ENCODE results near the gene ARMC6.
"Not testable (repeated sequence)": the region's sequence is repeated elsewhere in the genome, so short reads cannot be mapped to it uniquely, and the experiment has no call there.

The ARMC6 gene

GRCh38 chr19:19022380-19022961 is 10.9 kb upstream of the ARMC6 start:
- no peak for DNase-seq (ENCODE audit: low spot score)

GRCh38 chr19:19023376-19023775 is 10.0 kb upstream of the ARMC6 start:
- DNase-seq (ENCODE audit: low spot score) = not testable (repeated sequence)

GRCh38 chr19:19025861-19026260 is 7.5 kb upstream of the ARMC6 start:
- no peak for DNase-seq (ENCODE audit: low spot score)

GRCh38 chr19:19026299-19026971 is 7.0 kb upstream of the ARMC6 start:
- DNase-seq (ENCODE audit: low spot score) = no peak

- no peak for DNase-seq (ENCODE audit: low spot score)
These were observed 6.2 kb upstream of the ARMC6 start for GRCh38 chr19:19027228-19027627.

- DNase-seq (ENCODE audit: low spot score) = no peak
These were observed 4.9 kb upstream of the ARMC6 start for GRCh38 chr19:19028526-19028925.

GRCh38 chr19:19031891-19032290 is 1.5 kb upstream of the ARMC6 start:
- DNase-seq (ENCODE audit: low spot score) = no peak

- DNase-seq (ENCODE audit: low spot score) = peak; percentile 64
These were observed 805 bp upstream of the ARMC6 start for GRCh38 chr19:19032420-19033175.

GRCh38 chr19:19033176-19033425 is 302 bp upstream of the ARMC6 start:
- no peak for DNase-seq (ENCODE audit: low spot score)

- DNase-seq (ENCODE audit: low spot score) = peak; percentile 62
These were observed 811 bp downstream of the ARMC6 start for GRCh38 chr19:19034204-19034624.

GRCh38 chr19:19039901-19040300 is 6.5 kb downstream of the ARMC6 start:
- peak; percentile 18 for DNase-seq (ENCODE audit: low spot score)

- no peak for DNase-seq (ENCODE audit: low spot score)
These were observed 7.0 kb downstream of the ARMC6 start for GRCh38 chr19:19040417-19040816.

- DNase-seq (ENCODE audit: low spot score) = no peak
These were observed 9.4 kb downstream of the ARMC6 start for GRCh38 chr19:19042732-19043280.

GRCh38 chr19:19043481-19043880 is 10.1 kb downstream of the ARMC6 start:
- DNase-seq (ENCODE audit: low spot score) = no peak

GRCh38 chr19:19043881-19044280 is 10.5 kb downstream of the ARMC6 start:
- DNase-seq (ENCODE audit: low spot score) = no peak

GRCh38 chr19:19049406-19049805 is 16.0 kb downstream of the ARMC6 start:
- no peak for DNase-seq (ENCODE audit: low spot score)

GRCh38 chr19:19050104-19050503 is 16.7 kb downstream of the ARMC6 start:
- DNase-seq (ENCODE audit: low spot score) = no peak

GRCh38 chr19:19050731-19051130 is 17.3 kb downstream of the ARMC6 start:
- no peak for DNase-seq (ENCODE audit: low spot score)

- no peak for DNase-seq (ENCODE audit: low spot score)
These were observed 18.2 kb downstream of the ARMC6 start for GRCh38 chr19:19051478-19052213.

GRCh38 chr19:19052921-19053320 is 19.5 kb downstream of the ARMC6 start:
- DNase-seq (ENCODE audit: low spot score) = no peak

GRCh38 chr19:19053508-19054314 is 20.3 kb downstream of the ARMC6 start:
- peak; percentile 50 for DNase-seq (ENCODE audit: low spot score)
